Measurements from ENCODE around the gene BIRC6. TPM values are rescaled to one million over a fixed set of nuclear protein-coding genes. Genes with fewer than 3 reads are reported as not detected.

Gene BIRC6
- total and polyA plus RNA-seq, 4 donors: 60.2 to 241 (median 82.0) TPM

- Histone ChIP-seq H3K36me3 (ENCODE audit: control insufficient read depth, insufficient read depth, low read length) (peaks cover 42% of the 10 kb centered on the region), H3K27me3 (ENCODE audit: control insufficient read depth, insufficient read depth, low read length) (no peaks in the 10 kb centered on the region), H3K27ac (ENCODE audit: low read depth, low read length) (no peak overlapping the region), H3K9me3 (ENCODE audit: control insufficient read depth, insufficient read depth, low read length) (no peaks in the 10 kb centered on the region), H3K4me1 (ENCODE audit: control insufficient read depth, insufficient read depth, low read length) (no peaks in the 10 kb centered on the region), H3K4me3 (ENCODE audit: low read depth, low read length) (no peak overlapping the region)
- no CpG with 5 or more reads among the region's 1 CpG for WGBS (ENCODE audit: insufficient coverage)
- DNase-seq (ENCODE audit: low read depth in 4 of 6, low spot score in 6 of 6): no peak
These were observed 254.9 kb downstream of the BIRC6 start for GRCh38 chr2:32611771-32612170.

DNA sequence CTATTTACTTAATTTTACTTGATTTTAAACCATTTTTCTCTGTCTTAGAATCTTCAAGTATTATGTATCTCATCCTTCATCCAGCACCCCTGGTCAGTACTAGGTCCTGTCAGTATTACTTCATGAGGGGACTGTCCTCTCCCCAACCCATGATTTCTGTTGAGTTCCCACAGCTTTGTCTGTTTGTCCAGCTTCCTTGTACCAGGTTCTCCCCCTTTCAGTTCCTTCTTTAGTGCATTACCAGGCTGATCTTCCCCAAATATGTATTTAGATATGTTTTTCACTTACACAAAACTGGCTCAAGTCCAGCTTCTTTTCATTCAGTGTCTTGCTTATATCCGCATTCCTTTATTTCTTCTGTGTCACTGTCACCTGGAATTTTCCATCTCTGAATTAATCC, 257.3 kb downstream of the BIRC6 start:
- no peak overlapping the region for H3K4me3 ChIP-seq (ENCODE audit: low read depth, low read length)
- H3K36me3 ChIP-seq (ENCODE audit: control insufficient read depth, insufficient read depth, low read length): peaks cover 35% of the 10 kb centered on the region
- no peaks in the 10 kb centered on the region for H3K9me3 ChIP-seq (ENCODE audit: control insufficient read depth, insufficient read depth, low read length)
- H3K4me1 ChIP-seq (ENCODE audit: control insufficient read depth, insufficient read depth, low read length): no peaks in the 10 kb centered on the region
- no peaks in the 10 kb centered on the region for H3K27me3 ChIP-seq (ENCODE audit: control insufficient read depth, insufficient read depth, low read length)
- no CpG with 5 or more reads among the region's 1 CpG for WGBS (ENCODE audit: insufficient coverage)
- no peak overlapping the region for H3K27ac ChIP-seq (ENCODE audit: low read depth, low read length)
- DNase-seq (ENCODE audit: low read depth in 4 of 6, low spot score in 6 of 6): no peak

DNA sequence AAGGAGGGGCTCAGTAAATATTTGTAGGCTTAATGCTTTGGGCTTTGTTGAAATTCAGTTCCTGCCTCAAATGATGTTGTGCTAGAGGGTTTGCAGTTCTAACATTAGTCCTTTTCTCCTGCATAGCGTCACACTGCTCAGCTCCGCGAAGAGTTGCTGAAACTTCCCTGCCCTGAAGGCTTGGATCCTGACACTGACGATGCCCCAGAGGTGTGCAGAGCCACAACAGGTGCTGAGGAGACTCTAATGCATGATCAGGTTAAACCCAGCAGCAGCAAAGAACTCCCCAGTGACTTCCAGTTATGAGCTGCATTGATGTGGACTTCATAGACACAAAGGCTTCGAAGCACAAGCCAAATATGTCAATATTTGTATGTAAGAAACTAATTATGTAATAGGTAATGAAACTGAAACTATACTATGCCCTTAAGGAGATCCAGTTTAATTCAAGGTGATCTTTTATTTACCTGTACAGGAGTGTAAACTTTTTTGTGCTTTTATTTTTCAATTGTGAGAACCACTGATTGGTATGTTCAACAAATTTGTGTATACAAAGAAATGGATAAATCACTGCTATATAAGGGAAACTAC, 260.9 kb downstream of the BIRC6 start:
- Histone ChIP-seq H3K4me1 (ENCODE audit: control insufficient read depth, insufficient read depth, low read length) (no peaks in the 10 kb centered on the region), H3K9me3 (ENCODE audit: control insufficient read depth, insufficient read depth, low read length) (no peaks in the 10 kb centered on the region), H3K4me3 (ENCODE audit: low read depth, low read length) (no peak overlapping the region), H3K36me3 (ENCODE audit: control insufficient read depth, insufficient read depth, low read length) (peaks cover 27% of the 10 kb centered on the region), H3K27me3 (ENCODE audit: control insufficient read depth, insufficient read depth, low read length) (no peaks in the 10 kb centered on the region), H3K27ac (ENCODE audit: low read depth, low read length) (no peak overlapping the region)
- DNase-seq (ENCODE audit: low read depth in 4 of 6, low spot score in 6 of 6): no peak
- WGBS (ENCODE audit: insufficient coverage): 76% methylated on average over 4 of the region's 5 CpGs

GRCh38 chr2:32622570-32623310, 265.9 kb downstream of the BIRC6 start:
- Histone ChIP-seq H3K36me3 (ENCODE audit: control insufficient read depth, insufficient read depth, low read length) (peaks cover 7% of the 10 kb centered on the region), H3K4me1 (ENCODE audit: control insufficient read depth, insufficient read depth, low read length) (peaks cover 7% of the 10 kb centered on the region), H3K9me3 (ENCODE audit: control insufficient read depth, insufficient read depth, low read length) (no peaks in the 10 kb centered on the region), H3K27me3 (ENCODE audit: control insufficient read depth, insufficient read depth, low read length) (no peaks in the 10 kb centered on the region), H3K4me3 (ENCODE audit: low read depth, low read length) (no peak overlapping the region), H3K27ac (ENCODE audit: low read depth, low read length) (no peak overlapping the region)
- peak in 1 of 6 donors; percentile 2 for DNase-seq (ENCODE audit: low read depth in 4 of 6, low spot score in 6 of 6)
- WGBS (ENCODE audit: insufficient coverage): 80% methylated on average over 1 of the region's 2 CpGs

GRCh38 chr2:32623311-32623706, 266.5 kb downstream of the BIRC6 start:
- no peak overlapping the region for H3K27ac ChIP-seq (ENCODE audit: low read depth, low read length)
- DNase-seq (ENCODE audit: low read depth in 4 of 6, low spot score in 6 of 6): no peak
- no peaks in the 10 kb centered on the region for H3K27me3 ChIP-seq (ENCODE audit: control insufficient read depth, insufficient read depth, low read length)
- no peaks in the 10 kb centered on the region for H3K9me3 ChIP-seq (ENCODE audit: control insufficient read depth, insufficient read depth, low read length)
- WGBS (ENCODE audit: insufficient coverage): 100% methylated on average over 3 of the region's 6 CpGs
- peaks cover 7% of the 10 kb centered on the region for H3K4me1 ChIP-seq (ENCODE audit: control insufficient read depth, insufficient read depth, low read length)
- H3K36me3 ChIP-seq (ENCODE audit: control insufficient read depth, insufficient read depth, low read length): peaks cover 7% of the 10 kb centered on the region
- no peak overlapping the region for H3K4me3 ChIP-seq (ENCODE audit: low read depth, low read length)

DNA sequence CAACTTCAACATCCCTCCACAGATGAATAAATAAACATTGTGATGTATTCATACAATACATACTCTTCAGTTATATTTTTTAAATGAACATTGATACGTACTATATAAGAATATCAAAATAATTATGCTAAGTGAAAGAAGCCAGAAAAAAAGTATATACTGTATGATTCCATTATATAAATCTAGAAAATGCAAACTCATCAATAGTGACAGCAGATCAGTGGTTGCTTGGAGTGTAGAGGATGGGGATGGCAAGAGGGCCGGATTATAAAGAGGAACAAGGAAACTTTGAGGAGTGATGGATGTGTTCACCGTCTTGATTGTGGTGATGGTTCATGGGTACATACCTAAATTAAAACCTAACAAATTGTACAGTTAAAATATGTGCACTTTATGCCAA, 268.0 kb downstream of the BIRC6 start:
- Histone ChIP-seq H3K36me3 (ENCODE audit: control insufficient read depth, insufficient read depth, low read length) (peaks cover 3% of the 10 kb centered on the region), H3K27ac (ENCODE audit: low read depth, low read length) (no peak overlapping the region), H3K27me3 (ENCODE audit: control insufficient read depth, insufficient read depth, low read length) (no peaks in the 10 kb centered on the region), H3K4me1 (ENCODE audit: control insufficient read depth, insufficient read depth, low read length) (peaks cover 15% of the 10 kb centered on the region), H3K4me3 (ENCODE audit: low read depth, low read length) (no peak overlapping the region), H3K9me3 (ENCODE audit: control insufficient read depth, insufficient read depth, low read length) (no peaks in the 10 kb centered on the region)
- 100% methylated on average over 1 of the region's 3 CpGs for WGBS (ENCODE audit: insufficient coverage)
- DNase-seq (ENCODE audit: low read depth in 4 of 6, low spot score in 6 of 6): no peak

GRCh38 chr2:32626639-32627221, 269.9 kb downstream of the BIRC6 start:
- Histone ChIP-seq H3K4me1 (ENCODE audit: control insufficient read depth, insufficient read depth, low read length) (peaks cover 15% of the 10 kb centered on the region), H3K27ac (ENCODE audit: low read depth, low read length) (no peak overlapping the region), H3K27me3 (ENCODE audit: control insufficient read depth, insufficient read depth, low read length) (no peaks in the 10 kb centered on the region), H3K36me3 (ENCODE audit: control insufficient read depth, insufficient read depth, low read length) (peaks cover 8% of the 10 kb centered on the region), H3K4me3 (ENCODE audit: low read depth, low read length) (peak overlapping the region; percentile 98), H3K9me3 (ENCODE audit: control insufficient read depth, insufficient read depth, low read length) (no peaks in the 10 kb centered on the region)
- WGBS (ENCODE audit: insufficient coverage): 45% methylated on average over 8 of the region's 13 CpGs
- DNase-seq (ENCODE audit: low read depth in 4 of 6, low spot score in 6 of 6): no peak

DNA sequence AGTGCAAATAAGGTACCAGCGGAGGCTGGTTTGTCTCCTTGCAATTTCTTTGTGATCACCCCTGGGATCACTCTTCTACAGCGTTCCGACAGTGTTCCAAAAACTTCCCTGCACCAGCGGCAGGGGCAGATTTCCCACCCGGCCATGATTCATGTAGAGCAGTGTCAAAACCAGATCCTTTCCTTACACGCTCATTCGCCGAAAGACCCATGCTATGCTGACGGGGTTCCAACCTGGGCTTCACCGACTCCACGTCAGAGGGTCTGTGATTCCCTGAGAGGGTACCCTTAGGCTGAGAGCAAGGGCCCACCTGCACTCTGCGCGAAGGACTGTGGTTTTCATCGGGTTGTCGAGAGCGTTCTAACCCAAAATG, 270.6 kb downstream of the BIRC6 start:
- Histone ChIP-seq H3K27ac (ENCODE audit: low read depth, low read length) (peak overlapping the region; percentile 69), H3K36me3 (ENCODE audit: control insufficient read depth, insufficient read depth, low read length) (peaks cover 11% of the 10 kb centered on the region), H3K27me3 (ENCODE audit: control insufficient read depth, insufficient read depth, low read length) (no peaks in the 10 kb centered on the region), H3K4me3 (ENCODE audit: low read depth, low read length) (peak overlapping the region; percentile 98), H3K4me1 (ENCODE audit: control insufficient read depth, insufficient read depth, low read length) (peaks cover 15% of the 10 kb centered on the region), H3K9me3 (ENCODE audit: control insufficient read depth, insufficient read depth, low read length) (no peaks in the 10 kb centered on the region)
- 0% methylated on average over 15 of the region's 16 CpGs for WGBS (ENCODE audit: insufficient coverage)
- peak in 1 of 6 donors; percentile 28 for DNase-seq (ENCODE audit: low read depth in 4 of 6, low spot score in 6 of 6)

DNA sequence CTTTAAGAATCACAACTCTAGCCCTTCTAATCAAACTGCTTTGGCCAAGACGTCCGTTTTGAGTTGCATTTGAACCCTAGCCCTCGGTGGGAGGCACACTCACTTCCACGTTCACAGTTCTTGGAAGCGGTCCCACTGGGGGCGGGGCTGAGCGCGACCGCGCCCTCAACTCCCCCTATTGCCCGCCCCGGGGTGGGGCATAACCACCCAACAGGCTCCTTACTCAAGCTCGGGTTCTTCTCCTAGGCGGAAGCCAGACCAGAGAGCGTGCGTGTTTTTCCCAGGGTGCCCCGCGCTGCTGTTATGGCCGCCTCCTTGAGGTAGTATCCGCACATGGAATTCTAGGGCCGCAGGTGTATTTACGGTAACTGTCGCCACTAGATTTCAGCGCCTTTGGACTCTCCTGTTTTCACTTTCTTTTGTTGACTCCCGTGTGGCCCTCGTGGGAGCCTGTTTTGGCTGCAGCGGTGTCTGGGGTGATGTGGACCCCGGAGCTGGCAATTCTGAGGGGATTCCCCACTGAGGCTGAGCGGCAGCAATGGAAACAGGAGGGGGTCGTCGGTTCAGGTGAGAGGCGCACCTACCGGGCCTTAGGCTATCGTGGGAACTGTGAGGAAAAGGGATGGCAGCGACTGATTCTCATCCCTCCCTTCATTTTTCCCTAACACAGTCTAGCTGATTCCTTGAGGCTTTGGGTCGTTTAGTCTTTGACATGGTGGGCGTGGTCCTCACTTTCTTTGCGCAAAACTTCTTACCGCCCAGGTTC, 271.2 kb downstream of the BIRC6 start, which contains the start of gene TTC27:
Gene TTC27 (plus strand): TSS at position 237 of the 766 bp plus-strand sequence. CDS start 243 bp downstream, at position 480.
- peaks cover 15% of the 10 kb centered on the region for H3K4me1 ChIP-seq (ENCODE audit: control insufficient read depth, insufficient read depth, low read length)
- peak within 1 kb of the TSS; percentile 98 for H3K4me3 ChIP-seq (ENCODE audit: low read depth, low read length)
- peak within 1 kb of the TSS; percentile 69 for H3K27ac ChIP-seq (ENCODE audit: low read depth, low read length)
- H3K9me3 ChIP-seq (ENCODE audit: control insufficient read depth, insufficient read depth, low read length): no peaks in the 10 kb centered on the region
- DNase-seq (ENCODE audit: low read depth in 4 of 6, low spot score in 6 of 6): peak; percentile 83 to 99 (median 90)
- H3K27me3 ChIP-seq (ENCODE audit: control insufficient read depth, insufficient read depth, low read length): no peaks in the 10 kb centered on the region
- peaks cover 10% of the 10 kb centered on the region for H3K36me3 ChIP-seq (ENCODE audit: control insufficient read depth, insufficient read depth, low read length)
- 0% methylated on average over 29 of the region's 39 CpGs for WGBS (ENCODE audit: insufficient coverage)
